Measurements from ENCODE around the gene PTPRU. TPM values are rescaled to one million over a fixed set of nuclear protein-coding genes. Genes with fewer than 3 reads are reported as not detected.

The PTPRU gene
- total RNA-seq, 3 donors from 2014 or later, result 1.8 to 14.3 (median 2.2) TPM

DNA sequence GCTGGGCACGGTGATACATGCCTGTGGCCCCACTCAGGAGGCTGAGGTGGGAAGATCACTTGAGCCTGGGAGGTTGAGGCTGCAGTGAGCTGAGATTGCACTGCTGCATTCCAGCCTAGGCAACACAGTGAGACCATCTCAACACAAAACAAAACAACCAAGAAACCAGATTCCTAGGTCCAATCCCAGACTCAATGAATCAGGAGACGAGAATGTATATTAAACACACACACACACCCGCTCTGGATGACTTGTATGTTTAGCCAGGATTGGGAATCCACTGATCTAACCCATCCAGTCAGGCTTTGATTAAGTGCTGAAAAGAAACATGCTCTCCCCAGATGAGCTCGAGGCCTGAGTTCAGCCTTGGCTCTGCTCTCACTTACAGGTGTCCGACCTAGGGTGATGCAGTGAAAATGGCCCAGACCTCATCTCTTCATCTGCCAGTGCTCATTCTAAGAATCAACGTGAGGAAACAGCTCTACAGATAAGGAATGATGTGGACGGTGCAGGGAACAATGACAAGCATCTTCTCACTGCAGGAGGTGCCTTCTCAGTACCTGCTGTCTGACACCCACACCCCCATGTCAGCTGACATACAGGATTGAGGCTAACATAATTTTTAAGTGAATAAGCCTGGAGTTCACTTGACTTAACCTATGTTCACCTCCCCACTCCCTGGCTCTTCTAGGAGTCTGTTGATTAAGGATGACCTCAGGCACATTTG lies 39.3 kb upstream of the PTPRU start:
- ATAC-seq (peak; percentile 5), DNase-seq (no peak)
- Histone ChIP-seq H3K9me3 (no peaks in the 10 kb centered on the region), H3K4me1 (ENCODE audit: low read depth) (peaks cover 1% of the 10 kb centered on the region), H3K4me3 (no peak overlapping the region), H3K36me3 (ENCODE audit: low read depth) (no peaks in the 10 kb centered on the region)
- intact Hi-C loops (cut with DNase I, micrococcal nuclease), result no loop called here
- TF ChIP-seq, protein P1, sequence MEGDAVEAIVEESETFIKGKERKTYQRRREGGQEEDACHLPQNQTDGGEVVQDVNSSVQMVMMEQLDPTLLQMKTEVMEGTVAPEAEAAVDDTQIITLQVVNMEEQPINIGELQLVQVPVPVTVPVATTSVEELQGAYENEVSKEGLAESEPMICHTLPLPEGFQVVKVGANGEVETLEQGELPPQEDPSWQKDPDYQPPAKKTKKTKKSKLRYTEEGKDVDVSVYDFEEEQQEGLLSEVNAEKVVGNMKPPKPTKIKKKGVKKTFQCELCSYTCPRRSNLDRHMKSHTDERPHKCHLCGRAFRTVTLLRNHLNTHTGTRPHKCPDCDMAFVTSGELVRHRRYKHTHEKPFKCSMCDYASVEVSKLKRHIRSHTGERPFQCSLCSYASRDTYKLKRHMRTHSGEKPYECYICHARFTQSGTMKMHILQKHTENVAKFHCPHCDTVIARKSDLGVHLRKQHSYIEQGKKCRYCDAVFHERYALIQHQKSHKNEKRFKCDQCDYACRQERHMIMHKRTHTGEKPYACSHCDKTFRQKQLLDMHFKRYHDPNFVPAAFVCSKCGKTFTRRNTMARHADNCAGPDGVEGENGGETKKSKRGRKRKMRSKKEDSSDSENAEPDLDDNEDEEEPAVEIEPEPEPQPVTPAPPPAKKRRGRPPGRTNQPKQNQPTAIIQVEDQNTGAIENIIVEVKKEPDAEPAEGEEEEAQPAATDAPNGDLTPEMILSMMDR (IDR thresholded peaks at IDR 0.05), result no peak

DNA sequence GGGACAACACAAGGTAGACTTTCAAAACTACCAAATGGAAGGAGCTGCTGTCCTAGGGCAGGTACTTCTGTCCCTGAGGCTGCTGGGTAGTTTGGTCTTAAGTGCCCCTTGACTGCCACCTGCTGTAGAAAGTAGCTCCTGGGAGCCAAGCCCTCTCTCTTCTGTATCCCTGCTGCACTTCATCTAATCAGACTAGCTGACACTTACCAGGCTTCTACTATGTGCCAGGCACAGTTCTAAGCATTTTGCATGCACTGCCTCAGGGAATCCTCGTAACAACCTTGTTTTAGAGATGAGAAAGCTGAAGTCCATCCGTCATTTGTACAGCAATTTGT lies 38.8 kb upstream of the PTPRU start:
- peak; percentile 92 for ATAC-seq
- Histone ChIP-seq H3K4me1 (ENCODE audit: low read depth) (peaks cover 6% of the 10 kb centered on the region), H3K9me3 (no peaks in the 10 kb centered on the region), H3K36me3 (ENCODE audit: low read depth) (no peaks in the 10 kb centered on the region), H3K4me3 (no peak overlapping the region)
- DNase-seq, result peak in 2 of 3 donors; percentile 44 to 74
- intact Hi-C loops (cut with DNase I, micrococcal nuclease), result no loop called here
- TF ChIP-seq, protein P1 (IDR thresholded peaks at IDR 0.05), result no peak

DNA sequence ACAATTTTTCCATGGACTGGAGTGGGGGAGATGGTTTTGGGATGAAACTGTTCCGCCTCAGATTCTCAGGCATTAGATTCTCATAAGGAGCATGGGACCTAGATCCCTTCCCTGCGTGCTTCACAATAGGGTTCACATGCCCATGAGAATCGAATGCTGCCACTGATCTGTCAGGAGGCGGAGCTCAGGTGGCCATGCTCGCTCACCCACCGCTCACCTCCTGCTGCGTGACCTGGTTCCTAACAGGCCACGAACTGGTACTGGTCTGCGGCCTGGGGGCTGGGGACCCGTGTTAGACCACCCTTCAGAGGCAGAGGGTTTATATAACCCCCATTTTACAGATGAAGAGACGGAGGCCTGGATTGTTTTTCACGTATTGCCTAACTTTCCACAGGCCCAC lies 38.3 kb upstream of the PTPRU start:
- H3K36me3 ChIP-seq (ENCODE audit: low read depth), result no peaks in the 10 kb centered on the region
- no peak overlapping the region for H3K4me3 ChIP-seq
- peaks cover 10% of the 10 kb centered on the region for H3K4me1 ChIP-seq (ENCODE audit: low read depth)
- DNase-seq, result no peak
- H3K9me3 ChIP-seq, result no peaks in the 10 kb centered on the region
- intact Hi-C loops (cut with DNase I, micrococcal nuclease), result no loop called here
- no peak for ATAC-seq
- TF ChIP-seq, protein P1 (IDR thresholded peaks at IDR 0.05), result no peak

DNA sequence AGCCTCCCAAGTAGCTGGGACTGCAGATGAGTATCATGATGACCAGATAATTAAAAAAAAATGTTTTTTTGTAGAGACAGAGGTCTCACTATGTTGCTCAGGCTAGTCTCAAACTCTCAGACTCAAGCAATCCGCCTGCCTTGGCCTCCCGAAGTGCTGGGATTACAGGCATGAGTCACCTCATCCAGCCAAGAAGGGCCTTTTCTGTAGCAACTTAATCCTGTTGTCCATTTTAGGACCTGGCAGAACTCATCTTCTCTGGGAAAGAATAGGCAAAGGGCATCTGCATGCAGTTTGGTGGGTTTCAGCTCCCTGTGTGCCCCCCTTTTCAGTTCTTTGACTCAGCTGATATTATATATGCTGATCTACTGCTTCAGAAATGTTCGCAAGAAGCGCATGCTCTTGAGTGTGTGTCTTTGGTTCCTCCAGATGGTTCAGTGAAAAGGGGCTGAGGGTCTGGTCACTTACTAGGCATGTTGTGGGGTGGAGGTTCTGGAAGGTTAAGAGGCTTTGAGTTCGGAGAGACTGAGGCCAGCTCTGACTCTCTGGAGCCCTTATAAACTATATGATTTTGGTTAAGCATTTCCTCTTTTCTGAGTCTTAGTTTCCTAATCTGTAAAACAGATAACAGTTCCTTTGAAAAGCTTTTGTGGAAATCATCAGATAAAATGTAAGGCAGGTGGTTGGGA lies 35.3 kb upstream of the PTPRU start:
- H3K36me3 ChIP-seq (ENCODE audit: low read depth), result no peaks in the 10 kb centered on the region
- ATAC-seq (no peak), DNase-seq (no peak)
- no peaks in the 10 kb centered on the region for H3K9me3 ChIP-seq
- TF ChIP-seq, protein P1 (IDR thresholded peaks at IDR 0.05), result no peak
- H3K4me3 ChIP-seq, result no peak overlapping the region
- H3K4me1 ChIP-seq (ENCODE audit: low read depth), result peaks cover 10% of the 10 kb centered on the region
- intact Hi-C loops (cut with DNase I, micrococcal nuclease), result loop anchor here (5.0 kb wide), 2 partner anchors 314 to 319 kb away; no protein-coding TSS in a partner anchor

DNA sequence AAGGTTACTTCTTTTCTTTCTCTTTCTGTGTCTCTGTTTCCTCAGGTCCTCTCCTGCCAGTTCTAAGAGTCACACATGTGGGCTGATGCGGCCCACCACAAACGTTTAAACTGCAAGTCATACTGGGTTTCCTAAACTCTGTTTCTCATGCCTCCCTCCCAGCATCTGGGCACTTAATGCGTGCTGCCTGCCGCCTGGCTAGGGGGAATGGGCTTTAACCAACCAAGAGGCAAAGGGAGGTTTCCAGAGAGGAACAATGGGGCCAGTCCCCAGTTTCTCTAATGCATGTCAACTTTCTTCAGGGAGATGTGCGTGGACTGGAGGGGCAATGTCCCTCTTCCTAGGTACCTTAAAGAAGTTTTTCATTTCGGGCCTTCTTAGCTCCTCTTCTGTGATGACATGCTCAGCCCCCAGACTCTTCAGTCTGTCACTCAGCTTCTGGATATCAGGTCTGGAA lies 34.7 kb upstream of the PTPRU start:
- intact Hi-C loops (cut with DNase I, micrococcal nuclease), result loop anchor here (5.0 kb wide), 2 partner anchors 314 to 319 kb away; no protein-coding TSS in a partner anchor

More for the DNA sequence above, 34.7 kb upstream of the PTPRU start:
- H3K4me3 ChIP-seq, result no peak overlapping the region
- ATAC-seq, result no peak
- H3K9me3 ChIP-seq, result no peaks in the 10 kb centered on the region
- no peaks in the 10 kb centered on the region for H3K36me3 ChIP-seq (ENCODE audit: low read depth)
- TF ChIP-seq, protein P1 (IDR thresholded peaks at IDR 0.05), result no peak
- H3K4me1 ChIP-seq (ENCODE audit: low read depth), result peaks cover 10% of the 10 kb centered on the region
- DNase-seq, result no peak

Measured in mucosa of descending colon (tissue), 3 donors.